GM12872 (cell line): ENCODE results near the gene PARVB.

Source experiments
- TF ChIP-seq, protein P1 (sequence below): IDR thresholded peaks from 3 replicates; pipeline ENCODE4 v1.5.1; 2011; ENCODE audit warnings: low read depth, mild to moderate bottlenecking, low read length, moderate library complexity; ENCODE audit not compliant: insufficient read depth

The PARVB gene

DNA sequence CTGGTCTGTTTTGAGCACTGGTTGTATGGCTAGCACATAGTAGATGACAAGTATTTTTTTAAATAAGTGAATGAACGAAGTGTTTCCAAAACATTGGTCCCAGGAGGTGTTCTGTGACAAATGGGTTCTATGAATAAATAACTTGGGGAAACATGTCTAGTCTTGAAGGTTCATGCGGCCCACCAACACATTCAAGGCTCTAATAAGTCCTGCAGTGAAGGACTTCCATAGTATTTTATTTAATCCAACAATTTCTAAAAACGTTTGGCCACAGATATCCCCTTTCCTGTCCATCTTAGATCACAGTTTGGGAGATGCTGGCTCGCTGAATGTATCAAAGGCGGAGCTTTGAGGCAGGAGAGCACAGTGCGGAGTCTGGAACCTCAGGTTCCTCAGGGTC, 179.1 kb downstream of the PARVB start:
- TF ChIP-seq, protein P1, sequence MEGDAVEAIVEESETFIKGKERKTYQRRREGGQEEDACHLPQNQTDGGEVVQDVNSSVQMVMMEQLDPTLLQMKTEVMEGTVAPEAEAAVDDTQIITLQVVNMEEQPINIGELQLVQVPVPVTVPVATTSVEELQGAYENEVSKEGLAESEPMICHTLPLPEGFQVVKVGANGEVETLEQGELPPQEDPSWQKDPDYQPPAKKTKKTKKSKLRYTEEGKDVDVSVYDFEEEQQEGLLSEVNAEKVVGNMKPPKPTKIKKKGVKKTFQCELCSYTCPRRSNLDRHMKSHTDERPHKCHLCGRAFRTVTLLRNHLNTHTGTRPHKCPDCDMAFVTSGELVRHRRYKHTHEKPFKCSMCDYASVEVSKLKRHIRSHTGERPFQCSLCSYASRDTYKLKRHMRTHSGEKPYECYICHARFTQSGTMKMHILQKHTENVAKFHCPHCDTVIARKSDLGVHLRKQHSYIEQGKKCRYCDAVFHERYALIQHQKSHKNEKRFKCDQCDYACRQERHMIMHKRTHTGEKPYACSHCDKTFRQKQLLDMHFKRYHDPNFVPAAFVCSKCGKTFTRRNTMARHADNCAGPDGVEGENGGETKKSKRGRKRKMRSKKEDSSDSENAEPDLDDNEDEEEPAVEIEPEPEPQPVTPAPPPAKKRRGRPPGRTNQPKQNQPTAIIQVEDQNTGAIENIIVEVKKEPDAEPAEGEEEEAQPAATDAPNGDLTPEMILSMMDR, result no peak

DNA sequence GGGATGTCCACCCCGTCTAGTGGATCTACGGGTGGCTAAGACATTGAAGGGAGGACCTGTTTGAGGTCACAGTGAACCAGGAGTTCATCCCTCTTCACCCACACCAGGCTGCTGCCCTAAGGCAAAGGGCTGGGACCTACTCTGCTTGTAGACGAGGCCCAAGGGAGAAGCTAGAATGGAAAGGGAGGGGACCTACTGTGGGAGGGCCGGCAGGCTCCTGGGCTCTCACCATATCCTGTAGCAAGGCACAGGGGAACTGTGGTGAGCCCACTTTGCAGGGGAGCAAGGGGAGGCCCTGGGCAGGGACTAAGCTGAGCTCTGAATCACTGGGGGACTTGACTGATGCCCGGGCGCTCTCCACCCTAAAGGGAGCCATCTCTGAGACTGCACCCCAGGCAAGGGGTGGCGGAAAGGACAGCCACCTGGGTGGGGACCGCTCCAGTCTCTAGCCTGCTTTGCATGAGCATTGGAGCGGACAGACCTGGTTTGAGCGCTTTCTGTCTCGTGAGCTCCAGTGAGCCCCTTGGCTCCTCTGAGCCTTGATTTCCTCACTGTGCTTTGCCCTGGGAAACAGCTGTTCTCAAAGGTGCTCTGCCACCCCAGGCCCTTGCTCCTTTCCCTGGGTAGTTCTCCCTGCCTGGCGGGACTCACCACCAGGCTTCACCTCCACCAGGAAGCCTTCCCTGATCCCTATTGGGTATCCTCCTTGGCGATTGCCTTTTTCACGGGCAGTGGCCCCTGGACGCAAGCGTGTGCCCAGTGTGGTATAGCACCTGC, 180.8 kb downstream of the PARVB start:
- TF ChIP-seq, protein P1, result no peak

DNA sequence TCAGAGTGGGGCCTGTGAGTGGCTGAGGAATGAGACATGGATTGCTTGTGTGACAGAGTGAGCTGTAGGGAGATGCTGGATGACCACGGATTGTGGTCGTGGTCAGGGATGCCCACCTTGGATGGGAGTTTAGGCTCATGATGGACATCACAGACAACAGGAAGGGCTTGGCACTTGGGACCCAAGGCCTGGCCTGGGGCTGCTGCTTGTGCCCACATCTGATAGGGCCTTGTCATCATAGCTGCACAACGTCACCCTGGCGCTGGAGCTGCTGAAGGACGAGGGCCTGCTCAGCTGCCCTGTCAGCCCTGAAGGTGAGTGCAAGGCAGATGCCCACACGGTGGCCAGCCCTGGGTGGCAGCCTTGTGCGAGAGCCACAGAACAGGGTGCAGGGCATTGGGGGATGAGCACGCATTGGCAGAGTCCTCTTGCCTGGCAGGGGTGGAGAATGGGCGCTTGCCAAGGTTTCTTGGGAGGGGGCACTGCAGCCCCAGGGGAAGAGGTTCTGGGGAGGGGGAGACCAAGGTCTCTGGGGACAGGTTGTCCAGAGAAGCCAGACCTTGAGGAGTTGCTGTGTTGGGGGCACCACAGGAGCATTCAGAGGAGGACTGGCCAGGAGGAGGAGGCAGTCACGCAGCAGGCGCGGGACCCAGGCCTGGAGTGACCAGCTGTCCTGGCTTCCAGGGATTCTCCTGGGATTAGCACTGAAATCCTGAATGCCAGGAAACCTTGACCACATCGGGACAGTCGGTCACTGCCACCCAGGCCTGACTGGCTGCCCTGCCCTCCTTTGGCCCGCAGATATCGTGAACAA, 181.6 kb downstream of the PARVB start:
- TF ChIP-seq, protein P1, result no peak

DNA sequence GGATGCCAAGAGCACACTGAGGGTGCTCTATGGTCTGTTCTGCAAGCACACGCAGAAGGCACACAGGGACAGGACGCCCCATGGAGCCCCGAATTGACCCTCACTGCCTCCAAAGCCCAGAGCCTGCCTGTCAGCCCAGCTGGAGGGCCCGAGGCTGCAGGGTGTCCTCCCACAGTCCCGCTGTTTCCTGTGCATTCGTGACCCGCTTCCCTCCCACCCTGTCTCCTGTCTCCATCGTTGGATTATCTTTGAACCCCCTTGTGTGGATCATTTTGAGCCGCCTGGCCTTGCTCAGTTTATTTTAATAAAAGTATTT, 182.2 kb downstream of the PARVB start:
- TF ChIP-seq, protein P1, result no peak

DNA sequence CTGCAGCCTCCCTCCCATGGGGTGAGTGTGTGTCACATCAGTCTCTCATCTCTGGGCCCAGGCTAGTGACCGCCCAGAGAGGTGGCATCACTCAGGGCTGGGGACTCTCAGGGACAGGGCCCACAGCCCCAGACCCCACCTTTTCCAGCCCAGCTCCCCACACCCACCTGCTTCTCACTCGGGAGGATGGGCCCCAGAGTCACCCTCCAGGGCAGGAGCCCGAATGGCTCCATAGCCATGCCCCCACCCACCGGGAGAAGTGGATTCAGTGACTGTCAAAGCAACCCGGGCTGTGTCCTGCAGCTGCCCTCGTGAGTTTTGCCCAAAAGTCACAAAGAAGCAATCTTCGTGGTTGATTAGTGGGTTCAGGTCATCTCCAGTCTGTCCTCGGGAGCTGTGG, 182.6 kb downstream of the PARVB start:
- TF ChIP-seq, protein P1, result no peak

DNA sequence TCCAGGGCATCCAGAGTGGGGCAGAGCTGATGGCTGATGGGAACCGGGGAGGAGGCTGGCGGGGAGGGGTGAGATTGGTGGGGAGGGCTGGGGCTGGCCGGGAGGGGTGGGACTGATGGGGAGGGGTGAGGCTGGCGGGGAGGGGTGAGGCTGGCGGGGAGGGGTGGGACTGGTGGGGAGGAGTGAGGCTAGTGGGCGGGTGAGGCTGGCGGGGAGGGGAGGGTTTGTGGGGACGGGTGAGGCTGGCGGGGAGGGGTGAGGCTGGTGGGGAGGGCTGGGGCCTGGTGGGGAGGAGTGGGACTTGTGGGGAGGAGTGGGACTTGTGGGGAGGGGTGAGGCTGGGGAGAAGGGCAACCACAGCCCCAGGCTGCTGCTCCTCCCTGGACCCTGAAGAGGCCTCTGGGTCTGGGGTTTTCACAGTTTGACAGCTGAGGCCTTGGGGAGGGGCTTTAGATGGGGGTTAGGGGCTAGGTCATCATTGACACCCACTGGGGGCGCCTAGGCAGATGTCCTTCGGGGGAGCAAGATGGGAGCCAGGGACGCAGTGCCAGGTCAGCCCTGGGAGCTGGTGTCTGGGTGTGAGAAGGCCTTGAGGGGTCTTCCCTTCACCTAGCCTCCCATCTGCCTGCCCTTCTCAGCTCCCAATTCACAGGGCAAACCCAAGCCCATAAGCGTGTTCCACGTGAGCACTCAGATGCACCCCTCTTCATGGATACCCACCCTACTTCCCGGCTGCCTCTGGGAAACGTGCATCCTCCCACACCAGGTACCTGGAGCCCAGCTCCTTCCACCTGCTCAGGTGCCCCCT, 183.3 kb downstream of the PARVB start:
- TF ChIP-seq, protein P1, result no peak

DNA sequence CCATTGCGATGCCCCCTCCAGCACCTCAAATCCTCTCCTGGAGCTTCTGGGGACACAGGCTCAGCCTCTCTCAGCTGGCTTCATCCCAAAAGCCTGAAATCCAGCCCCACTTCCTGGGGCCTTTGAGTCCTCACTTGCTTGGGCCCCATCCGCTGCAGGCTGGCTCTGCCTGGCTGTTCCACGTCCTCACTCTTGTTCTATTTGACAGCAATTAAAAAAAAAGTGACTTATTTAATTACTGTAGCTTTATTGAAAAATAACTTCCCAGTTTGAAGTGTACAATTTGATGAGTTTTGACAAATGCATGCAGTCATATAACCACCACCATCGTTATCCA, 183.8 kb downstream of the PARVB start:
- TF ChIP-seq, protein P1, result no peak
